Measurements from ENCODE around the gene MPP2.
"Not testable (repeated sequence)": the region's sequence is repeated elsewhere in the genome, so short reads cannot be mapped to it uniquely, and the experiment has no call there.

Gene MPP2

DNA sequence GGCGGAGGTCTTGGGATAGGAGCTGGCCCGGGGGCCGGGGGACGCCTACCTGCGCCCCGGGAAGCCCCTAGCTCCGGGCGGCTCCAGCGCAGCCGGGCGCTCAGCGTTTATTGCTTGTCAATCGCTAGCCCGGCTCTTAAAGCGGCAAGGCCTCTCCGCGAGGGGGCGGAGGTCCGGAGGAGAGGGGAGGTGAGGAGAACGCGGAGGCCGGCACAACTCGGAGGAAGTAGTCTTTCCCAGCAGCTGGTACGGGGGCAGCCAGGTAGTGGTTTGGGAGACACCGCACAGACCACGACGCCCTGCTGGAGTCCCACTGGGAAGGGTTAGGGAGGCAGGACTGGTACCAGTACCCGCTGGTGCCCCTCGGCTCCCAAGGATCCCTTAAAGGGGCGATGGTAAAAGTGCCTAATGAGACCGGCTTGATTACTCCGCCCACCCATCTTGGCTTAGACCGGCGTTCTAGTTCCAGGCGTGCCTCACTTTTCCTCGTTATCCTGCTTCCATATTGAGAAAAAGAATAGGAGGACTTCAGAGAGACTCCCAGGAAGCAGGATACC, at the start of gene MPP2:
Gene MPP2 (minus strand): TSS at position 112 of the 557 bp plus-strand sequence. CDS start 3,076 bp downstream, outside the sequence.
- DNase-seq (ENCODE audit: low read depth in 4 of 4, low spot score in 1 of 4), result peak in 2 of 4 experiments; percentile 33 to 39

GRCh38 chr17:43956222-43956621, 48.9 kb upstream of the MPP2 start:
- no peak for DNase-seq (ENCODE audit: low read depth in 4 of 4, low spot score in 1 of 4)

DNA sequence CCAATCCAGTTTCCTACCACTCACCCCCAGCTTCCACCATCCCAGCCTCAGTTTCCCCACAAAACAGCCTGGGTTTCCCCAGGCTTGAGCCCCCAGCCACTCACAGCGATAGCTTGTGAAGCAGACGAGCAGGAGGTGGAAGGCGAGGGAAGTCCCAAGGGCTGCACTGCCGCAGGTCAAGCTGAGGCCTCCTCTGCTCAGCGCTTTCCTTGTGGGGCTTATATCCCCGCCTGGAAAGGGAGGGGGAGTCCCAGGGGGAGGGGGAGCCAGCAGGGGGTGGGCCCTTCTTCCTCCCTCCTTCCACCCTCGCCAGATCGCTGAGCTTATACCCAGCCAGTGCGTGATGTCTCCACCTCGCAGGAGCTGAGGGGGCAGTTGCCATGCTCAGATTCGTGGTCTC, 46.4 kb upstream of the MPP2 start, which contains the start of gene PYY:
Gene PYY (minus strand): TSS at position 195 of the 400 bp plus-strand sequence. CDS start 457 bp downstream, outside the sequence.
- no peak for DNase-seq (ENCODE audit: low read depth in 4 of 4, low spot score in 1 of 4)

- no peak for DNase-seq (ENCODE audit: low read depth in 4 of 4, low spot score in 1 of 4)
These were observed 45.7 kb upstream of the MPP2 start for GRCh38 chr17:43952724-43953666.

- no peak for DNase-seq (ENCODE audit: low read depth in 4 of 4, low spot score in 1 of 4)
These were observed 45.0 kb upstream of the MPP2 start for GRCh38 chr17:43952351-43952723.

GRCh38 chr17:43951750-43952149, 44.4 kb upstream of the MPP2 start:
- DNase-seq (ENCODE audit: low read depth in 4 of 4, low spot score in 1 of 4), result no peak

- no peak for DNase-seq (ENCODE audit: low read depth in 4 of 4, low spot score in 1 of 4)
These were observed 43.2 kb upstream of the MPP2 start for GRCh38 chr17:43950554-43950953.

GRCh38 chr17:43949781-43950180, 42.4 kb upstream of the MPP2 start:
- no peak for DNase-seq (ENCODE audit: low read depth in 4 of 4, low spot score in 1 of 4)

DNA sequence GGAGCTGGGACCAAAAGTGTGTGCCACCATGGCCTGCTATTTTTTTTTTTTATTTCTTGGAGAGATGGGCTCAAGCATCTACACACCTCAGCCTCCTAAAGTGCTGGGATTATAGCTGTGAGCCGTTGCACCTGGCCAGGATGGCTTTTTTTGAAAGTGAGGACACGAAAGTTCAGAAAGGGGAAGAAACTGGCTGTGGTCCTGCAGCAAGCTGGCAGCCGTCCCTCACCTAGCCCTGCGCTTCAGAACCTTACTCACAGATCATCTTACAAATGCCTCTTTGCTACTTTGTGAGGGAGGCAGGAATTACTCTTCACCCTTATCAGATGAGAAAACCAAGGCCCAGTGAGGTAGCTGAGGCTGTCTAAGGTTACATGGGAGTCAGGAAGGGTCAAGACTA, 39.4 kb upstream of the MPP2 start:
- no peak for DNase-seq (ENCODE audit: low read depth in 4 of 4, low spot score in 1 of 4)

DNA sequence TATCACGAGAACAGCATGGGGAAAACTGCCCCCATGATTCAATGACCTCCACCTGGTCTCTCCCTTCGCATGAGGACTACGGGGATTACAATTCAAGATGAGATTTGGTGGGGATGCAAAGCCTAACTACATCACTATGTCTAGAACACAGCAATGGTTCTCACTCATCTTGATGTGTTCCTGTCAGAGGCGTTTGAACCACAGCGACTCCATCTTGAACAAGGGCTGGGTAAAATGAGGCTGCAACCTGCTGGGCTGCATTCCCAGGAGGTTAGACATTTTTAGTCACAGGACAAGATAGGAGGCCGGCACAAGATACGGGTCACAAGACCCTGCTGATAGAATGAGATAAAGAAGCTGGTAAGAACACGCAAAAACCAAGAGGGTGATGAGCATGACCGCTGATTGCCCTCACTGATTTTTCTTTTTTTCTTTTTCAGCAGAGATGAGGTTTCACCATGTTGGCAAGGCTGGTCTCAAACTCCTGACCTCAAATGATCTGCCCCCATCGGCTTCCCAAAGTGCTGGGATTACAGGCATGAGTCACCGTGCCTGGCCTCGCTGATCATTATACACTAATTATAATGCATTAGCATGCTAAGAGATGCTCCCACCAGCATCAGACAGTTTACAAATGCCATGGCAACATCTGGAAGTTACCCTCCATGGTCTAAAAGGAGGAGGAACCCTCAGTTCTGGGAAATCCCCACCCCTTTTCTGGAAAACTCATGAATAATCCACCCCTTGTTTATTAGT, 37.9 kb upstream of the MPP2 start:
- DNase-seq (ENCODE audit: low read depth in 4 of 4, low spot score in 1 of 4), result no peak

DNA sequence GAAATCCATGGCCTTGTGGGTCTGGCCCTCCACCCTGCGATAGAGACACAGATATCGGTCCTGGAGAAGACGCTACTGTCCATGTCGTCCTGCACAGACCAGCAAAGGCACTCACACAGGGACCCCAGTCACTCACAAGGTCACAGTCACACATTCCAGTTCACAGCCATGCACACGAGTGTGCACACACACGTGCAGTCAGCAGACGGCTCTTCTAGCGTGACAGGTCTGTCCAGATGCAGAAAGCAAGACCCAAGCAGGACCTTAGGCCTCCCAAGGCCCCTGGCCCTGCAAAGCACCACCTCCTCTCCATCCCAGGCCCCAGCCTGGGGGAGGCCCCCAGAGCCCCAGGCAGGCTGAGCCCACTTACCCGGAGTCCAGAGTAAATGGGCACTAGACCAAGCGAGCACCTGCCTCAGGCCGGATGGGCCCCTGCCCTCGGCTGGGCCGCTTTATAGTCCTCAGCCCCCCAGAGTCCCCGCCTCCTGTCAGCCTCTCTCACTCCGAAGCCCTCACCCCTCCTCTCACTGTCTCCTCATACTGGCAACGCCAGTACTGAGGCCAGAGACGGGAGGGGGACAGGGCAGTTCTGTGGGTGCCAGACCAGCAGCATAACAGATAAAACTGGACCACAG, 34.8 kb upstream of the MPP2 start, which contains the start of gene PPY:
Gene PPY (minus strand): TSS at position 426 of the 635 bp plus-strand sequence. CDS start 822 bp downstream, outside the sequence.
- DNase-seq (ENCODE audit: low read depth in 4 of 4, low spot score in 1 of 4), result no peak

DNA sequence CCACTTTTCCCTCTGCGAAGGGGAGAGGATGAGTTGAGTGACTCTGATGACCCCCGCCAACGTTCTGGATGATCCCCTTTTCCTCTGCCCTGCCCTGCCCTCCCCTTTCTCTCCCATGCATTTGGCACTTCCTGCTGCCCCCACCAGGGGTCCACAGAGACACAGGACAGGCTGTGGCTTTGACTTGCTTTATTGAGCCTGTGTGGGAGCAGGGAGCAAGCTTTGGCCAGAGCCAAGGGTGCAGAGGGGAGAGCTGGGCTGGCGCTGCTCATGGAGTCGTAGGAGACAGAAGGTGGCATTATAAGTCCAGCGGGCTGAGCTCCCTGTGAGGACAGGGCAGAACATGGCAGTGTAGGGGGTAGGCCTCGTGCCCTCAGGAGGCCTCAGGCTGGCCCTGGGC, 33.3 kb upstream of the MPP2 start:
- DNase-seq (ENCODE audit: low read depth in 4 of 4, low spot score in 1 of 4), result peak in 1 of 4 experiments; percentile 12

DNA sequence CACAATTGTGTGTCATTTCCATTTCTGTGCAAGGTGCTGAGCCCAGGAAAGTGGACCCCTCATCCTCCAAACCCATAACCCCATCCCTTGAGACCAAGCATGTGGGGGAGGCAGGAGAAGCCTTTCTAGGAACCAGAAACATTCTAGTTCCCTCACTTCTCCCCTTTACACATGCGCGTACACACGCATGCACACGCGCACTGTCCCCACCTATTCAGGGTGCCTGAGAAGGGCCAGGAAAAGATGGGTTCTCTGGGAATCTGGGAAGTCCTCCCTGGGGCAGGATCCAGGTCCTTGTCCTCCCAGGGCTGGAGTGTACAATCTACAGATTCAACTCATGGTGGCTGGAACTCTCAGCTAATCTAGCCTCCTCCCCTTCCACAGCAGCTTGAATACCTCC, 32.5 kb upstream of the MPP2 start:
- DNase-seq (ENCODE audit: low read depth in 4 of 4, low spot score in 1 of 4), result no peak

GRCh38 chr17:43939452-43939851, 32.1 kb upstream of the MPP2 start:
- DNase-seq (ENCODE audit: low read depth in 4 of 4, low spot score in 1 of 4), result not testable (repeated sequence)

- no peak for DNase-seq (ENCODE audit: low read depth in 4 of 4, low spot score in 1 of 4)
These were observed 31.5 kb upstream of the MPP2 start for GRCh38 chr17:43938838-43939182.

- no peak for DNase-seq (ENCODE audit: low read depth in 4 of 4, low spot score in 1 of 4)
These were observed 29.1 kb upstream of the MPP2 start for GRCh38 chr17:43936434-43936833.

DNA sequence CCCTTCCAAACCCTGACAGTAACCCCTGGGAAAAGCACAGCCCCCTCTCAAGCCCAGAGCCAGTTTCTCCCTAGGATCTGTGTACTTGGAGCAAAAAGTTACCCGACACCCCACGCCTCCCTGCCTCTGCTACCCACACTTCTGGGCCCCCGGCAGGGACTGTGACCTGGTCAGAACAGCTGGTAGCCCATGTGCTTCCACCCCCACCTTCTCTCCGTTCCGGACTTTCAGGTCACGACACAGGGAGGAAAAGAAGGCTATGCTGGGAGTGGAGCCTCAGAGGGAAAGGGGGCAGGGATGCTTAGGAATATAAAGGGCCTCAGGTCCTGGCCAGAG, 28.6 kb upstream of the MPP2 start:
- DNase-seq (ENCODE audit: low read depth in 4 of 4, low spot score in 1 of 4), result no peak

- no peak for DNase-seq (ENCODE audit: low read depth in 4 of 4, low spot score in 1 of 4)
These were observed 28.0 kb upstream of the MPP2 start for GRCh38 chr17:43935204-43935925.

DNA sequence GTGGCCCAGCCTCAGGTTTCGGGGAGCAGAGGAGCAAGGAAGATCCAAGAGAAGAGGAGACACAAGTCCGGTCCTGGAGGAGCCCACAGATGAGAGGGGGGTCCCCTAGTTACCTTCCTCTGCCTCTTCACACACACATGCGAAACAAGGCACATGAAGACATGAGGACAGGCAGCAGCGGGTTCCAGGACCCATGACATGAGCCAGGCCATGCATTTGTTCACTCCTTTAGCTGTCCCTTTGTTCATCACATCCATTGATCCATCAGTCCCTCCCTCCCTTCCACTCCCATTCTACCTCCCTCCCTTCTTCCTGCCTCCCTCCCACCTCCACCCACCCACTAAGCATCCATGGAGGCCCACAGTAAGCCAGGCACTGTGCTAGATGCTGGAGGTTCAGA, 25.6 kb upstream of the MPP2 start:
- no peak for DNase-seq (ENCODE audit: low read depth in 4 of 4, low spot score in 1 of 4)

DNA sequence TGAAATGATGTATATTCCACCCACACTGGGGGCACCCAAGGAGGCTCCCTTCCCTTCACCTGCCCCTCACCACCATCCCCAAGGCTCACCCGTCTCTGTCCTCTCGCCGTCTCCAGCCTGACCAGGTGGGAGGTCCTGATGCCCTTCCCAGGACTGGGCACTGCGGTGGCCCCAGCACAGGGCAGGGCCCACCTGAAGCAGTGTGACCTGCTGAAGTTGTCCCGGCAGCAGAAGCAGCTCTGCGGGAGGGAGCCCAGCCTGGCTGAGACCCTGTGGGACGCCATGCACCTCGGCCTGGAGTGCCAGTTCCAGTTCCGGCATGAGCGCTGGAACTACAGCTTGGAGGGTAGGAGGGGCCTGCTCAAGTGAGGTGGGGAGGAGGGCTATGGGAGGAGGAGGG, 25.0 kb upstream of the MPP2 start:
- no peak for DNase-seq (ENCODE audit: low read depth in 4 of 4, low spot score in 1 of 4)
